ENCODE results near the gene FER. TPM values are rescaled to one million over a fixed set of nuclear protein-coding genes. Genes with fewer than 3 reads are reported as not detected.

The FER gene
- total RNA-seq, 1 donor from 2014 or later, result 19.2 TPM

DNA sequence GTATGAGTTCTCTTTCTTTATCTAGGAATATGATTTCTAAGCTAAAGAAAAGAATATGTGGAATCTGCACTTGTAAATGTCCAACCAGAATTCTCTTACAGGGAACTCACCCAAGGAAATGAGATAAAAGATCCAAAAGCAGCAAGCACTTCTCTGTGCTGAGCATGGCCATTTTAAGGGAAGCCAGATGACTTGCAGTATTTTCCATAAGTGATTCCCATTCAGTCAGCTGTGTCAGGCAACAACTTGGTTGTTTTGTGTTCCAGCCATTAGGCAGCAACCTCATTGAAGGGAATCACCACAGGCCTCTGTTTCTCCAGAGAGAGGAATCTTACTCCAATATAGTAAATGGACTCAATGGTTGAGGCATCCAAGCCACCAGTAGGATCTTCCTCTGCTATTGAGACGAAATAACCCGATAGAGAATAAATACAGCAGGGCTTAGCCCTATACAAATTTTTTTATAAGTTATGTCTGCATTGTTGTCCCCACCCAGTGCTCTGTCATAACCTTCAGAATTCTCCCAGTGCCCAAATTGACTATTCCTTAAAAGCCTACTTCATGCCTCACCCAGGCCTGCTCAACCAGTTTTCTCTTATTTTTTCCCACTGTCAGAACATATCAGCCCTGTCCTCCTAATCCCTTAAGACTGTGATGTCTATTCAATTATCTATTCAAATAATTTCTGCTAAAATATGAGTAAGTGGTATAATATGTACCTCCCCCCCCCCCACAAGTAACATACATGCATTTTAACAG lies 425.5 kb downstream of the FER start:
- intact Hi-C loops (cut with DNase I), result no loop called here
- no peaks in the 10 kb centered on the region for H3K36me3 ChIP-seq
- DNase-seq (ENCODE audit: extremely low spot score in 2 of 2), result no peak
- no peaks in the 10 kb centered on the region for H3K9me3 ChIP-seq
- H3K27me3 ChIP-seq, result no peaks in the 10 kb centered on the region
- no peaks in the 10 kb centered on the region for H3K4me1 ChIP-seq
- no peak for TF ChIP-seq POLR2AphosphoS5 (IDR thresholded peaks at IDR 0.05; ENCODE audit: insufficient read depth in 1 of 2, low read depth in 1 of 2)
- no peak overlapping the region for H3K4me3 ChIP-seq
- H3K27ac ChIP-seq, result no peak overlapping the region

DNA sequence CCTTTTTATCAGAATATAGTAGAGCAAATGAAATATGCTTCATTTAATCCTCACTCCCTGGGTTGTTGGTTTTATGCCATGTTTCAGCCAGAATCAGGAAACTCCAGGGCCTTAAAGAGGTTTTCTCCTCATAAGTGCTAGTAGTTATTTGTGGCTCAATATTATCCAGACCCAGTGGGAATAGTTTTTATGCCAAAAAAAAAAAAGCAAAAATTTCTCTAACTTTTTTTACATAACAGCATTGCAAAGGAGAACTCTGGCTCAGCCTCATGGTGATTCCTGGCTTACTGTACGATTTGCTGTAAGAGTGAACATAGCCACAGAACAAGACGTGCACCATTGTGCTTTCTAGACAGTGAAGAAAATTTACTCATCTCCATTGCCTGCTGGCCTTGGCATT lies 429.5 kb downstream of the FER start:
- H3K4me1 ChIP-seq, result no peaks in the 10 kb centered on the region
- H3K4me3 ChIP-seq, result no peak overlapping the region
- DNase-seq (ENCODE audit: extremely low spot score in 2 of 2), result no peak
- TF ChIP-seq POLR2A (IDR thresholded peaks at IDR 0.05) (no peak), POLR2AphosphoS5 (IDR thresholded peaks at IDR 0.05; ENCODE audit: insufficient read depth in 1 of 2, low read depth in 1 of 2) (no peak)
- intact Hi-C loops (cut with DNase I), result no loop called here
- H3K27ac ChIP-seq, result no peak overlapping the region
- H3K9me3 ChIP-seq, result no peaks in the 10 kb centered on the region
- no peaks in the 10 kb centered on the region for H3K27me3 ChIP-seq
- H3K36me3 ChIP-seq, result no peaks in the 10 kb centered on the region

DNA sequence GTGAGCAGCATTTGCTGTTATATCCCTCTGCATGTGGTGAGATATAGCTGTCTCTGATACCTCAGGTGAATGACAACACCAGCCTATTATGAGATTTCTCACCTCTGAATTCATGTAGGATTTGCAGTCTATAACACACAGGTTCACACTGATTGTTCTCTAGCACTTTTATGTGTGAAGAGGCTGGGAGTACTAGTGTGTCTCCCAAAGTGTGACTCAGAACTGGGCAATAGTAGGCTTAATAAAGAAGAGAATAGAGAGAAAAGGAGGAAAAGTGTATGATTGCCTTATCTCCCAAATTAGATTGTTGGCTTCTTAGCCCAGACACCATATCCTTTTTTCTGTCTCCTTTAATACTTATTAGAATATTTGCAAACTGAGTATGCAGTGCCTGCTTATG lies 430.1 kb downstream of the FER start:
- Histone ChIP-seq H3K4me3 (no peak overlapping the region), H3K36me3 (no peaks in the 10 kb centered on the region), H3K9me3 (no peaks in the 10 kb centered on the region), H3K27me3 (no peaks in the 10 kb centered on the region), H3K4me1 (no peaks in the 10 kb centered on the region), H3K27ac (no peak overlapping the region)
- TF ChIP-seq, protein P1, sequence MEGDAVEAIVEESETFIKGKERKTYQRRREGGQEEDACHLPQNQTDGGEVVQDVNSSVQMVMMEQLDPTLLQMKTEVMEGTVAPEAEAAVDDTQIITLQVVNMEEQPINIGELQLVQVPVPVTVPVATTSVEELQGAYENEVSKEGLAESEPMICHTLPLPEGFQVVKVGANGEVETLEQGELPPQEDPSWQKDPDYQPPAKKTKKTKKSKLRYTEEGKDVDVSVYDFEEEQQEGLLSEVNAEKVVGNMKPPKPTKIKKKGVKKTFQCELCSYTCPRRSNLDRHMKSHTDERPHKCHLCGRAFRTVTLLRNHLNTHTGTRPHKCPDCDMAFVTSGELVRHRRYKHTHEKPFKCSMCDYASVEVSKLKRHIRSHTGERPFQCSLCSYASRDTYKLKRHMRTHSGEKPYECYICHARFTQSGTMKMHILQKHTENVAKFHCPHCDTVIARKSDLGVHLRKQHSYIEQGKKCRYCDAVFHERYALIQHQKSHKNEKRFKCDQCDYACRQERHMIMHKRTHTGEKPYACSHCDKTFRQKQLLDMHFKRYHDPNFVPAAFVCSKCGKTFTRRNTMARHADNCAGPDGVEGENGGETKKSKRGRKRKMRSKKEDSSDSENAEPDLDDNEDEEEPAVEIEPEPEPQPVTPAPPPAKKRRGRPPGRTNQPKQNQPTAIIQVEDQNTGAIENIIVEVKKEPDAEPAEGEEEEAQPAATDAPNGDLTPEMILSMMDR (IDR thresholded peaks at IDR 0.05), result no peak
- intact Hi-C loops (cut with DNase I), result no loop called here
- no peak for DNase-seq (ENCODE audit: extremely low spot score in 2 of 2)

DNA sequence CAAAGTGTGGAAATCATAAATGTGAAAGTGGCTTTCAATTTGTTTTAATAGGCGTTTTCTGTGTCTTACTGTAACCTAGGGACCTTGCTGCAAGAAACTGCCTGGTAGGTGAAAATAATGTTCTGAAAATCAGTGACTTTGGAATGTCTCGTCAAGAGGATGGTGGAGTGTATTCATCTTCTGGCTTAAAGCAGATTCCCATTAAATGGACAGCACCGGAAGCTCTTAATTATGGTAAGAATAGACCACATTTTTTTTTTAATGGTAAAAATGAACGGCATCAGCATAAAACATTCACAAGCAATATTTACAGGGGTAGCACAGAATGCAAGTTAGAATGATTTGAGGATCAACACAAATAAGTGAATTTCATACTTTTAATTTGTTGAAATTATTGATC lies 433.0 kb downstream of the FER start:
- H3K9me3 ChIP-seq, result no peaks in the 10 kb centered on the region
- TF ChIP-seq, protein P1 (IDR thresholded peaks at IDR 0.05), result no peak
- TF ChIP-seq POLR2AphosphoS5 (IDR thresholded peaks at IDR 0.05; ENCODE audit: insufficient read depth in 1 of 2, low read depth in 1 of 2) (no peak), POLR2A (IDR thresholded peaks at IDR 0.05) (no peak)

DNA sequence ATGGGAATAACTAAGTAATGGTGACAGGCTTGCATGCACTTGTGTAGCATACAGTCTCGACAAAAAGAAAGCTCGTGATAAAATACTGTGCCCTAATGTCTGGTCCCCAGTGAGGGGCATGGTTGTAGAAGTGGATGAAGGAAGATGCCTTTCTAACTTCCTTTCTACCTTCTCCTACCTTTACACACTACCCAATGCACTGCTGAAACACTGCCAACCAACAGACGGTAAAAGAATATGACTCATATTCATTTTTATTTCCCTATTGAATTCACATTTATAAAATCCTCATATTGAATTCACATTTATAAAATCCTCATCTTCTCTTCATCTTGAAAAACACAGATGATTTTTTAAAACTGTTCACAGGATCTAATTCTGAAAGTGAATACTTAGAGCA lies 439.1 kb downstream of the FER start:
- H3K27me3 ChIP-seq, result no peaks in the 10 kb centered on the region
- no peaks in the 10 kb centered on the region for H3K9me3 ChIP-seq
- H3K27ac ChIP-seq, result no peak overlapping the region
- intact Hi-C loops (cut with DNase I), result no loop called here
- no peaks in the 10 kb centered on the region for H3K36me3 ChIP-seq
- no peak for DNase-seq (ENCODE audit: extremely low spot score in 2 of 2)
- no peak for TF ChIP-seq POLR2A (IDR thresholded peaks at IDR 0.05)
- no peak for TF ChIP-seq POLR2AphosphoS5 (IDR thresholded peaks at IDR 0.05; ENCODE audit: insufficient read depth in 1 of 2, low read depth in 1 of 2)
- TF ChIP-seq, protein P1 (IDR thresholded peaks at IDR 0.05), result no peak
- H3K4me3 ChIP-seq, result no peak overlapping the region
- H3K4me1 ChIP-seq, result peaks cover 6% of the 10 kb centered on the region

More for the DNA sequence above, 433.0 kb downstream of the FER start:
- no peaks in the 10 kb centered on the region for H3K36me3 ChIP-seq
- no peaks in the 10 kb centered on the region for H3K4me1 ChIP-seq
- intact Hi-C loops (cut with DNase I), result no loop called here
- H3K27ac ChIP-seq, result no peak overlapping the region
- no peak overlapping the region for H3K4me3 ChIP-seq
- no peak for DNase-seq (ENCODE audit: extremely low spot score in 2 of 2)
- no peaks in the 10 kb centered on the region for H3K27me3 ChIP-seq

DNA sequence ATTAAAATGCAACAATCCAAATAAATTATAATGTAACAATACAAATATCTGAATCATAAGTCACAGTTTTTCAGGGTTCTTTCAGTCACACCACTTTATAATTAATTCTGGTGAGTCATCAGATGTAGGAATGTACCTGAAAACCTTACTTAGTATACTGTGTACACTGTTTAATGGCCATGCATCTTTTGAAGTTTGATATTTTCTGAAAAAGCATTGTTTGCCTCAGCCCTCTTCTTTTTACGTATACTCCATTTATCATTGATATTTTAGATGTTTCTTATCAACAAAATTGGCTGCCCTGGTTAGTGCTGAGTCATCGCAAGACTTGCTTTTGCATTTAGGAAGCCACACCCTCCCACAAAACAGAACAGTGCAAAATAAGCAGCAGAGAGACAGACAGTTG lies 443.5 kb downstream of the FER start:
- intact Hi-C loops (cut with DNase I), result no loop called here
- no peaks in the 10 kb centered on the region for H3K27me3 ChIP-seq
- H3K27ac ChIP-seq, result no peak overlapping the region
- H3K36me3 ChIP-seq, result no peaks in the 10 kb centered on the region
- H3K9me3 ChIP-seq, result no peaks in the 10 kb centered on the region
- TF ChIP-seq POLR2A (IDR thresholded peaks at IDR 0.05) (no peak), POLR2AphosphoS5 (IDR thresholded peaks at IDR 0.05; ENCODE audit: insufficient read depth in 1 of 2, low read depth in 1 of 2) (no peak)
- TF ChIP-seq, protein P1 (IDR thresholded peaks at IDR 0.05), result no peak
- no peak overlapping the region for H3K4me3 ChIP-seq
- H3K4me1 ChIP-seq, result peaks cover 6% of the 10 kb centered on the region
- DNase-seq (ENCODE audit: extremely low spot score in 2 of 2), result no peak
